GM21360 (cell line): ENCODE measurements around the gene CDC6.
"Not testable (repeated sequence)": the region's sequence is repeated elsewhere in the genome, so short reads cannot be mapped to it uniquely, and the experiment has no call there.

Experiments
- ATAC-seq: cut with Tn5 transposase; IDR thresholded peaks from one replicate; pipeline ENCODE4 v1.9.1; 2021; ENCODE audit warnings: mild to moderate bottlenecking, moderate library complexity; ENCODE audit not compliant: unreplicated experiment

Gene CDC6

GRCh38 chr17:40286473-40286872, 1.2 kb upstream of the CDC6 start:
- ATAC-seq, result no peak

- no peak for ATAC-seq
These were observed 553 bp upstream of the CDC6 start for GRCh38 chr17:40287159-40287493.

- ATAC-seq, result no peak
These were observed 3.1 kb downstream of the CDC6 start for GRCh38 chr17:40290629-40291280.

GRCh38 chr17:40291281-40291664, 3.6 kb downstream of the CDC6 start:
- no peak for ATAC-seq

- ATAC-seq, result no peak
These were observed 5.7 kb downstream of the CDC6 start for GRCh38 chr17:40293363-40293762.

- ATAC-seq, result no peak
These were observed 8.1 kb downstream of the CDC6 start for GRCh38 chr17:40295488-40296436.

GRCh38 chr17:40297511-40297910, 9.8 kb downstream of the CDC6 start:
- no peak for ATAC-seq

- no peak for ATAC-seq
These were observed 11.0 kb downstream of the CDC6 start for GRCh38 chr17:40298726-40299125.

GRCh38 chr17:40299159-40299757, 11.6 kb downstream of the CDC6 start:
- not testable (repeated sequence) for ATAC-seq

GRCh38 chr17:40301315-40301714, 13.6 kb downstream of the CDC6 start:
- no peak for ATAC-seq

- no peak for ATAC-seq
These were observed 15.5 kb downstream of the CDC6 start for GRCh38 chr17:40303009-40303657.

GRCh38 chr17:40303708-40304551, 16.3 kb downstream of the CDC6 start:
- no peak for ATAC-seq

GRCh38 chr17:40304552-40304863, 16.8 kb downstream of the CDC6 start:
- ATAC-seq, result not testable (repeated sequence)

- ATAC-seq, result not testable (repeated sequence)
These were observed 17.2 kb downstream of the CDC6 start for GRCh38 chr17:40304866-40305265.

- no peak for ATAC-seq
These were observed 18.7 kb downstream of the CDC6 start for GRCh38 chr17:40306395-40306794.

GRCh38 chr17:40307001-40307730, 19.5 kb downstream of the CDC6 start:
- ATAC-seq, result no peak

GRCh38 chr17:40307740-40308239, 20.1 kb downstream of the CDC6 start:
- no peak for ATAC-seq

GRCh38 chr17:40309031-40309948, 21.6 kb downstream of the CDC6 start, which contains the start of gene RARA:
TSS of gene RARA (plus strand) at chr17:40309180. CDS start at chr17:40331219, 22,039 bp downstream.
- ATAC-seq, result no peak
